B cell (primary cell): ENCODE data around the gene GRK6. TPM values are rescaled to one million over a fixed set of nuclear protein-coding genes. Genes with fewer than 3 reads are reported as not detected.

Source experiments
- ATAC-seq: fragments of 200-7000 bp; cut with Tn5 transposase; one replicate; pipeline ENCODE4 v1.10.0; 2021; ENCODE audit warnings: low read depth, mild to moderate bottlenecking, moderate number of reproducible peaks, moderate library complexity
- CTCF ChIA-PET: fragments of 350-600 bp; sonication (Branson Sonifier 250); formaldehyde crosslinking; loops from one replicate; lab custom pipeline; 2021; ENCODE audit warnings: antibody characterized with exemption, inconsistent platforms; lab: Charles Lee
- POLR2A ChIA-PET: fragments of 350-600 bp; sonication (Branson Sonifier 250); formaldehyde crosslinking; loops from one replicate; lab custom pipeline; 2021; ENCODE audit warnings: antibody characterized with exemption; lab: Charles Lee
- DNase-seq: peaks from one replicate; pipeline ENCODE4 v3.0.0; 2013
- H2AFZ ChIP-seq: 2 replicates; pipeline ENCODE4 v1.6.1; 2012; ENCODE audit warnings: mild to moderate bottlenecking, low read depth, low read length; ENCODE audit not compliant: insufficient read depth, poor library complexity, severe bottlenecking
- H3K27ac ChIP-seq, 2 donors: 1 replicate in 1 of 2; 2 replicates in 1 of 2; pipeline ENCODE4 v1.5.1; 2012 to 2013; ENCODE audit warnings: low read length in 2 of 2, mild to moderate bottlenecking in 2 of 2, moderate library complexity in 1 of 2
- H3K27me3 ChIP-seq, 4 experiments: fragments of 200-600 bp in 1 of 4; sonication (generic) in 1 of 4; replicated peaks in 1 of 4; 1 replicate in 2 of 4; 2 replicates in 2 of 4; pipeline versions ENCODE4 v1.6.1 to v1.7.0; 2013 to 2016; ENCODE audit warnings: low read length in 3 of 4, mild to moderate bottlenecking in 2 of 4, mixed read lengths in 1 of 4, moderate library complexity in 1 of 4; ENCODE audit not compliant: insufficient read depth in 4 of 4, control insufficient read depth in 3 of 4; ENCODE audit errors: control extremely low read depth in 1 of 4
- H3K36me3 ChIP-seq, 2 experiments: replicated peaks in 1 of 2; 1 replicate in 1 of 2; 2 replicates in 1 of 2; pipeline versions ENCODE4 v1.6.1 to v1.7.1; 2013; ENCODE audit warnings: low read length in 1 of 2; ENCODE audit not compliant: insufficient read depth in 2 of 2, control insufficient read depth in 1 of 2; ENCODE audit errors: control extremely low read depth in 1 of 2, extremely low read depth in 1 of 2
- H3K4me1 ChIP-seq, 2 donors: fragments of 200-600 bp in 1 of 2; sonication (generic) in 1 of 2; 1 replicate in 1 of 2; 2 replicates in 1 of 2; pipeline versions ENCODE4 v1.5.1 to v1.6.1; 2013 to 2017; ENCODE audit warnings: low read length in 2 of 2; ENCODE audit not compliant: control insufficient read depth in 2 of 2, insufficient read depth in 2 of 2
- H3K4me2 ChIP-seq: replicated peaks from 2 replicates; pipeline ENCODE3; 2012; ENCODE audit warnings: mild to moderate bottlenecking, low read depth, low read length; ENCODE audit not compliant: poor library complexity, severe bottlenecking
- H3K4me3 ChIP-seq, 5 experiments: fragments of 200-600 bp in 1 of 5; sonication (generic) in 1 of 5; 1 replicate in 3 of 5; 2 replicates in 2 of 5; pipeline versions ENCODE4 v1.5.1 to v1.7.0; 2011 to 2016; ENCODE audit warnings: low read length in 4 of 5, mild to moderate bottlenecking in 4 of 5, low read depth in 2 of 5, control low read depth in 1 of 5, moderate library complexity in 1 of 5; ENCODE audit not compliant: insufficient read depth in 1 of 5; ENCODE audit errors: control extremely low read depth in 1 of 5, extremely low read depth in 1 of 5
- H3K79me2 ChIP-seq: fragments of 200-600 bp; sonication (generic); one replicate; pipeline ENCODE4 v1.6.0; 2016; ENCODE audit warnings: low read length; ENCODE audit not compliant: control insufficient read depth, insufficient read depth
- H3K9ac ChIP-seq: fragments of 200-600 bp; sonication (generic); 2 replicates; pipeline ENCODE4 v1.6.1; 2017; ENCODE audit warnings: mild to moderate bottlenecking, low read length, moderate library complexity
- H3K9me3 ChIP-seq, 3 donors: one replicate each; pipeline versions ENCODE4 v1.6.1 to v1.7.1; 2013; ENCODE audit warnings: low read length in 2 of 3; ENCODE audit not compliant: control insufficient read depth in 2 of 3, insufficient read depth in 1 of 3; ENCODE audit errors: control extremely low read depth in 1 of 3
- H4K20me1 ChIP-seq: 2 replicates; pipeline ENCODE4 v1.6.0; 2012; ENCODE audit warnings: mild to moderate bottlenecking, low read length; ENCODE audit not compliant: insufficient read depth, control insufficient read depth, poor library complexity, severe bottlenecking
- H3K27ac Mint-ChIP-seq: one replicate; pipeline ENCODE4 v1.8.0; 2021; ENCODE audit warnings: mixed read lengths
- H3K27me3 Mint-ChIP-seq: one replicate; pipeline ENCODE4 v1.8.0; 2021; ENCODE audit warnings: mixed read lengths
- H3K4me1 Mint-ChIP-seq: one replicate; pipeline ENCODE4 v1.8.0; 2021; ENCODE audit warnings: mixed read lengths
- H3K4me3 Mint-ChIP-seq: one replicate; pipeline ENCODE4 v1.8.0; 2021; ENCODE audit warnings: mixed read lengths
- H3K9me3 Mint-ChIP-seq: one replicate; pipeline ENCODE4 v1.8.0; 2022; ENCODE audit warnings: mixed read lengths; ENCODE audit not compliant: insufficient read depth
- EZH2 ChIP-seq: IDR thresholded peaks from 2 replicates; pipeline ENCODE4 v1.6.1; 2012; ENCODE audit warnings: borderline replicate concordance, low read depth, mild to moderate bottlenecking, moderate library complexity, low read length; ENCODE audit not compliant: insufficient read depth, poor library complexity, severe bottlenecking
- WGBS: methylation state at CpG from one replicate; pipeline ENCODE4 v1.1.5; 2013; ENCODE audit warnings: missing lambda C conversion rate; ENCODE audit not compliant: insufficient coverage; 5-methylcytosine and 5-hydroxymethylcytosine counted together
- intact Hi-C: fragments of 100-400 bp; cut with micrococcal nuclease; formaldehyde crosslinking; loops from one replicate; pipeline ENCODE4 v1.10.0; 2022
- polyA plus RNA-seq: library from polyadenylated mRNA; depleted of rRNA; stranded (reverse); fragments of >200 nt; gene quantifications from 2 replicates; pipeline ENCODE4 v1.2.3, GENCODE V29; 2012
- total RNA-seq, 2 donors: library from RNA; stranded (reverse); fragments of 120-200 nt in 1 of 2; gene quantifications; 1 replicate in 1 of 2; 2 replicates in 1 of 2; pipeline versions ENCODE4 v1.2.3 to v1.2.4, GENCODE V29; 2013 to 2022
- TF ChIP-seq, protein P1 (sequence below): fragments of 200-600 bp; IDR thresholded peaks from one replicate; pipeline ENCODE4 v1.8.0; 2022; ENCODE audit warnings: antibody characterized with exemption, mild to moderate bottlenecking

GRK6 gene
- total and polyA plus RNA-seq, 2 donors (not counting 1 experiment from before 2014, with no cell fraction given), result 155 to 173 TPM

DNA sequence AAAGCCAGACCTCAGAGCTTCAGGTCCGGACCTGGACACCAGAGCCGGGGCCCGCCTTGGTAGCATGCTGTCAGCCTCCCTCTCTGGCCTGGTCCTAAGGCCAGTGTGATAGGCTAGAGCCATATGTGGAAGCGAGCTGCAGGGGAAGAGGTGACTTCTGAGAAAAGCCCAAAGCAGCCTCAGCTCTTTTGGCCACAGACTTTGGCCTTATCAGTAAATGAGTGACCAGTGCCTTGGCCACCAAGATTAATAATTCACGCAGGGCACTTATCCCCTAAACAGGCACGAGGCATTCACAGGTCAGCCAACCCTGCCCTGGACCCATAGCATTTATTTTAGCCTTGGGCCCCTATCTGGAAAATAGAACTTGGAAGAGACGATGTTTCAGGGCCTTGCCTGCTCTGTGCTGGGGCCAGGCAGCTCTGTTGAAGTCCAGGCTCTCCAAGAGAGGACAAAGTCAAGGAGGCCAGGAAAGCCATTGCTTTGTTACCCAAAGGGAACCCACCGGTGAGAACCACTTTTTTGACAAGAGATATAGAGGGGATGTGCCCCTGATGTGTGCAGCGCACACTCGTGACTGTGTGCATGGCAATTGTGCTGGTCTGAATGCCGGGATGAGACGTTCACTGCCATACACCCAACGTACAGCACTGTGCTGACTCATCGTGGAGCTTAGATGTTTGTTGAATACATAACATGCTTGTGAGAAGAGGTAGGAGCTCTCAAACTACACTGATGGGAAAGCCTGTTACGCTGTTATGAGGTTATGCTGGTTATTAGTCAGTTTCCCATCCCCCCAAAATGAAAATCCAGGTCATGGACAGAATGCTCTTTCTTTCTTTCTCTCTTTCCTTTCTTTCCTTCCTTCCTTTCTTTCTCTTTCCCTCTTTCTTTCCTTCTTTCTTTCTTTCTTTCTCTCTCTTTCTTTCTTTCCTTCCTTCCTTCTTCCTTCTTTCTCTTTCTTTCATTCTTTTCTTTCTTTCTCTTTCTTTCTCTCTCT is 47.3 kb upstream of the GRK6 start:
- ChIA-PET CTCF (interaction anchor here (1.0 to 2.2 kb wide), 5 partner anchors 10 to 742 kb away, joined by 3 to 12 read pairs (median 7); no protein-coding TSS in a partner anchor), POLR2A (interaction anchor here (0.6 kb wide), 2 partner anchors 25 to 117 kb away, joined by 3 to 6 read pairs; no protein-coding TSS in a partner anchor)
- no peak for TF ChIP-seq EZH2
- TF ChIP-seq, protein P1, sequence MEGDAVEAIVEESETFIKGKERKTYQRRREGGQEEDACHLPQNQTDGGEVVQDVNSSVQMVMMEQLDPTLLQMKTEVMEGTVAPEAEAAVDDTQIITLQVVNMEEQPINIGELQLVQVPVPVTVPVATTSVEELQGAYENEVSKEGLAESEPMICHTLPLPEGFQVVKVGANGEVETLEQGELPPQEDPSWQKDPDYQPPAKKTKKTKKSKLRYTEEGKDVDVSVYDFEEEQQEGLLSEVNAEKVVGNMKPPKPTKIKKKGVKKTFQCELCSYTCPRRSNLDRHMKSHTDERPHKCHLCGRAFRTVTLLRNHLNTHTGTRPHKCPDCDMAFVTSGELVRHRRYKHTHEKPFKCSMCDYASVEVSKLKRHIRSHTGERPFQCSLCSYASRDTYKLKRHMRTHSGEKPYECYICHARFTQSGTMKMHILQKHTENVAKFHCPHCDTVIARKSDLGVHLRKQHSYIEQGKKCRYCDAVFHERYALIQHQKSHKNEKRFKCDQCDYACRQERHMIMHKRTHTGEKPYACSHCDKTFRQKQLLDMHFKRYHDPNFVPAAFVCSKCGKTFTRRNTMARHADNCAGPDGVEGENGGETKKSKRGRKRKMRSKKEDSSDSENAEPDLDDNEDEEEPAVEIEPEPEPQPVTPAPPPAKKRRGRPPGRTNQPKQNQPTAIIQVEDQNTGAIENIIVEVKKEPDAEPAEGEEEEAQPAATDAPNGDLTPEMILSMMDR, result no peak
- Histone ChIP-seq H3K27ac (no peak overlapping the region), H3K4me1 (no peaks in the 10 kb centered on the region), H3K27me3 (peaks cover 0 to 11% (median 0%) of the 10 kb centered on the region in 4 experiments), H3K4me2 (no peak overlapping the region), H3K4me3 (no peak overlapping the region), H3K79me2 (no peaks in the 10 kb centered on the region), H3K9ac (no peak overlapping the region), H2AFZ (no peak overlapping the region), H3K9me3 (no peaks in the 10 kb centered on the region), H3K36me3 (no peaks in the 10 kb centered on the region), H4K20me1 (no peaks in the 10 kb centered on the region)
- peak overlapping the region; percentile 37 for H3K27ac Mint-ChIP-seq
- WGBS, result 84% methylated on average over 12 of the region's 15 CpGs
- no peaks in the 10 kb centered on the region for H3K4me1 Mint-ChIP-seq
- H3K4me3 Mint-ChIP-seq, result no peak overlapping the region
- H3K27me3 Mint-ChIP-seq, result peaks cover 15% of the 10 kb centered on the region
- ATAC-seq (no peak), DNase-seq (no peak)
- intact Hi-C loops, result no loop called here
- H3K9me3 Mint-ChIP-seq, result no peaks in the 10 kb centered on the region

DNA sequence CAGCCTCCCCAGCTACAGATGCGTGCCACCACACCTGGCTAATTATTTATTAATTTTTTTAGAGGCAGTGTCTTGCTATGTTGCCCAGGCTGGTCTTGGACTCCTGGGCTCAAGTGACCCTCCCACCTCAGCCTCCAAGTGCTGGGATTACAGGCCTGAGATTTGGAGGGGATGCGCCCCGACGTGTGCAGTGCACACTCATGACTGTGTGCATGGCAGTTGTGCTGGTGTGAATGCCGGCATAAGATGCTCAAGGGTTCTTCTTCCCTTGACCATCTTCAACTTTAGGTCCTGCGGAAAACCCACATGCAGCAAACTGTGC is 45.7 kb upstream of the GRK6 start:
- no peaks in the 10 kb centered on the region for H3K79me2 ChIP-seq
- TF ChIP-seq, protein P1, result no peak
- TF ChIP-seq EZH2, result no peak
- no peak overlapping the region for H2AFZ ChIP-seq
- H3K27ac ChIP-seq, result no peak overlapping the region
- ATAC-seq, result no peak
- H3K27me3 ChIP-seq, result peaks cover 0 to 11% (median 0%) of the 10 kb centered on the region in 4 experiments
- ChIA-PET CTCF (interaction anchor here (1.2 kb wide), 1 partner anchor 10 kb away, joined by 3 read pairs; no protein-coding TSS in a partner anchor), POLR2A (no interaction called here)
- H3K4me1 ChIP-seq, result no peaks in the 10 kb centered on the region
- intact Hi-C loops, result no loop called here
- Mint-ChIP-seq H3K4me3 (no peak overlapping the region), H3K27ac (no peak overlapping the region), H3K27me3 (peaks cover 21% of the 10 kb centered on the region), H3K9me3 (no peaks in the 10 kb centered on the region), H3K4me1 (no peaks in the 10 kb centered on the region)
- H3K4me3 ChIP-seq, result no peak overlapping the region
- 100% methylated on average over 2 of the region's 6 CpGs for WGBS
- no peak for DNase-seq
- H4K20me1 ChIP-seq, result no peaks in the 10 kb centered on the region
- no peaks in the 10 kb centered on the region for H3K9me3 ChIP-seq
- H3K9ac ChIP-seq, result no peak overlapping the region
- H3K4me2 ChIP-seq, result no peak overlapping the region
- H3K36me3 ChIP-seq, result no peaks in the 10 kb centered on the region
